Amniotic stem cell (primary cell): ENCODE results near the gene RELN.
"Not testable (repeated sequence)": the region's sequence is repeated elsewhere in the genome, so short reads cannot be mapped to it uniquely, and the experiment has no call there.

Experiments
- DNase-seq: peaks from one replicate; lab custom pipeline; 2025; lab: John Stamatoyannopoulos, UW

Gene RELN

DNA sequence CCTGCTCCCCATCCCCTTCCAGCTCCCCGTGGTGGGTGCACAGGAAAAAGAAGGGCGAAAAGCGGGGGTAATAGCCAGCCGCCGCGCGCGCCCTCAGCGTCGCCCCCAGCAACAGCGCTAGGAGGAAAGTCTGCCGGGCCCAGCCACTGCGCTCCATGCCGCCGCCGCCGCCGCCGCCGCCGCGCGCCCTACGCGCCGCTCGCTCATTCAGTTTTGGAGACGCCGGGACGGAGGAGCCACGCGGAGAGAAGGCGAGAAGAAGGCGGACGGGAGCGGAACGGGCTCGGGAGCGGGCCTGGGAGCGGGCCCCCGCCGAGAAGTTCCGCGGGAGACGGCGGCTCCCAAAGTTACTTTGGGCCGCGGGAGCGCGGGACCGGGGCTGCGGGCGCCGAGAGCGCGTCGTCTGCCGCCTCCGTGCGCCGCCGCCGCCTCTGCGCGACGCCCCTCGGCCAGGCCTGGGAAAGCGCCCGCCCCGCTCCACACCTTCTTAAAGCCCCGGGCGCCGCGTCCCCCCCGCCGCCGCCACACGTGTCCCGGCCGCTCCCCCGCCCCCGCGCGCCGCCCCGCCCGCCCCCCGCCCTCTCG is at the start of gene RELN:
Gene RELN, minus strand, starts transcription at position 459 of the 585 bp plus-strand sequence. Its CDS starts 302 bp downstream, at position 157.
- no peak for DNase-seq

DNA sequence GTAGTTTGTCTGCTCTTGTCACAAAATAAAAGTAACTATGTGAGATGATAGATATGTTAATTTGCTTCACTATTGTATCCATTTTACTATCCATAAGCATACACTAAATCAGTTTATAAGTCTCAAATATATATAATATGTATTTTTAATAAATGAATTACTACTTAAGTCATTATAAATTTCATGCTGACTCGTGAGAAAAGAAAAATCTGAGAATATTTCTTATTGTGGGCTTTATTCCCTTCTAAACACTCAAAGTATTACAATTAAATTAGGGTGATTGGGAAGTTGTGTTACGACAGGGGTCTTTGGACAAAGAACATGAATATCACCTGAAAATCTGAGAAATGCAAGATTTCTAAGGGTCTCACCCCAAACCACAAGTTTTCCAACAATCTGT is 48.7 kb upstream of the RELN start:
- no peak for DNase-seq

- not testable (repeated sequence) for DNase-seq
These were observed 47.4 kb upstream of the RELN start for GRCh38 chr7:104036889-104037288.

DNA sequence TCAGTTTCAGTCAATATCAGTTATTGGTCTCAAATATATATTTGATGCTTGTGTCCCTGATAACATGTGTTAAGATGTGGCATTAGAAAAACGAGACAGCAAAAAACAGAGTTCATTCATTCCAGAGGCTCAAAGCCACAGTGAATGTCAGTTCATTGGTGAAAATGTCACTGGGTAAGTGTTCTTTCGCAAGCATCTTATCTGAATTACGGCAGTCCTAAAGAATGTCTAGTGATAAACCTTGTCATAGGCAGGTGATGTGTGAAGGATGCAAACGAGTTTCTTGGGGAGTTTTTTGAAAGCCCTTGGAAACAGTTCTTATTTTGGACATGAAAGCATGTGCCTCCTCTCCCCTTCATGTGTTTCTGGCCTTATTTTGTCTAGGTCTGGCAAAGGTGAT is 45.9 kb upstream of the RELN start:
- no peak for DNase-seq

DNA sequence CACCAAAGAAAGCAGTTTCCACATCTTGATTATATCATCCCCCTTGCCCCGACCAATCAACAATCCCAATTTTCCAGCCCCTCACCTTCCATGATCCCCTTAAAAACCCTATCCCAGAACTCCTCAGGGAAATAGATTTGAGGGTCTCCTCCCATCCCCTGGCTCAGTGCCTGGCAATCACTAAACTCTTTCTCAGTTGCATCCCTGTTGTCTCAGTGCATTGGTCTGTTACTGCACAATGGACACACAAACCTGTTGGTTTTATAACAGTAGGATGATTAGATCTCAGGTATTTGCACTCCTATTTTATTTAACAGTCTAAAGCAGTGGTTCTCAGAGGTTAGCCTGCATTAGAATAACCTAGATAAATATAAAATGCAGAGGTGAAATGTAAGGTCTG is 45.2 kb upstream of the RELN start:
- DNase-seq, result no peak

- DNase-seq, result no peak
These were observed 44.4 kb upstream of the RELN start for GRCh38 chr7:104033837-104034236.

- DNase-seq, result no peak
These were observed 43.0 kb upstream of the RELN start for GRCh38 chr7:104032486-104032885.

DNA sequence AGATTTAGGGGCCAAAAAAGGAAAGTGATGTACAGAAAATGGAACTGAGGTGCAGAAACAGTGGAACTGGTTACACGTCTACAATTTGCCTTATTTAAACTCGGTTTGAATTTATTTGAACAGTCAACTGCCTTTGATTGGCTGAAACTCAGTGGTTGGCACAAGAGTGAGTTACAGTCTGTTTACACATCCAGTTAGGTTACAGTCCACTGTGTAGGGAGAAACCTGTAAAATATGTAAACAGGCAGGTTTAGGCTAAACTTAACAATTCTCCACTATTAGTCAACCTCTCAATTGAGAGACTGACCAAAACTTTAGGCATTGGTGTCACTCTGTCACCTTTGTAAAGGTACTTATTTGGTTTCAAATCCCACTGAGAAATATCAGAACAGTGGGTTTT is 40.3 kb upstream of the RELN start:
- DNase-seq, result no peak

DNA sequence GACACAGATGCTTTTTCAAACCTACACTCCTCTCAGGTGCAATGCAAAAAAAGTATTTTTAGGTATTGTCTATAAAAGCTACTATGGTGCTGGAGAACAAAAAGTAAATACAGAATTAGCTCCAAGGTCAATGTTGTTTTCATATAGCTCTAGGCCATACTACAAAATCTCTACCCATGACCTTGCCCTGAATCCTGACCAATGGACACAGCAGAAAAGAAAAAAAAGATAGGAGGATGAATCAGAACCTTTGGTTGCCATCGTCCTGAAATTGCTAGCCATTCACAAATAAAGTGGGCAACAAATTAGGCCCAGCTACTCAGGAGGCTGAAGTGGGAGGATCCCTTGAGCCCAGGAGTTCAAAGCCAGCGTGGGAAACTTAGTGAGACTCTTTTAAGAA is 35.2 kb upstream of the RELN start:
- DNase-seq, result no peak

- DNase-seq, result no peak
These were observed 33.6 kb upstream of the RELN start for GRCh38 chr7:104023100-104023499.

DNA sequence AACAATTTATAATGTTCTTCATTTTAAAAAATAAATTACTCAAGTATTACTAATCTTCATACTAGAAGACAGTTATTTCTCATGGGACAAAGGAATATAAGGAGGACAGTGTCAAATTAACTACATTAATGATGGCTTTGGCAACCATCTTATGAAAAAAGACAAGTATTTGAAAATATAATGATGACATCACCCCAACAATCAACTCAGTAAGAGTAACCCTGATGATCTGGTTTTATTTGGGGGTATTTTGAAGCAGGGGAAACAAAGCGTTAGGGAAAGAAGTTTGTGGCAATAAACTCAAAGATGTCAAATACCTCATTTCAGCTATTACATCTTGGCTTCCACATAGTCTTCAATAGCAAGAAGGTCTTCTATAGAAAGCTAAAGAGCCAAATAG is 29.0 kb upstream of the RELN start:
- no peak for DNase-seq

- no peak for DNase-seq
These were observed 27.5 kb upstream of the RELN start for GRCh38 chr7:104017001-104017400.

GRCh38 chr7:104012835-104013234 is 23.4 kb upstream of the RELN start:
- no peak for DNase-seq

- no peak for DNase-seq
These were observed 22.4 kb upstream of the RELN start for GRCh38 chr7:104011829-104012228.

- no peak for DNase-seq
These were observed 20.8 kb upstream of the RELN start for GRCh38 chr7:104010052-104010909.

DNA sequence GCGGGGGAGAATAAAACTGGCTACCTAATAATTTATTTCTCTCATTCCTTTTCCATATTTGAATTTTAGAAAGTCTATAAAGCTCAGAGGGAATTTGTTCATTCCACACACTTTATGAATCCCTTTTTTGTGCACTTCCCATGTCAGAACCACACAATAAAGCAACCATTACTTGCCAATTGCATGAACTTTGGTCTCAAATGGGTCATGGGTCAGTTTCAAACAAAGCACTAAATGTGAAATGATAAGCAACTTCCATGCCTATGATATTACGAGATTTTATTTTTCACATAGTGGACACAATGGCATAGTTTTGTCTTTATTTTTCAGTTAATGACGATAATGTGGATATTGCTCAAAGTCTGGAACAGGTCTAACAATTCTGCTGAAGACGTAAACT is 18.6 kb upstream of the RELN start:
- no peak for DNase-seq

DNA sequence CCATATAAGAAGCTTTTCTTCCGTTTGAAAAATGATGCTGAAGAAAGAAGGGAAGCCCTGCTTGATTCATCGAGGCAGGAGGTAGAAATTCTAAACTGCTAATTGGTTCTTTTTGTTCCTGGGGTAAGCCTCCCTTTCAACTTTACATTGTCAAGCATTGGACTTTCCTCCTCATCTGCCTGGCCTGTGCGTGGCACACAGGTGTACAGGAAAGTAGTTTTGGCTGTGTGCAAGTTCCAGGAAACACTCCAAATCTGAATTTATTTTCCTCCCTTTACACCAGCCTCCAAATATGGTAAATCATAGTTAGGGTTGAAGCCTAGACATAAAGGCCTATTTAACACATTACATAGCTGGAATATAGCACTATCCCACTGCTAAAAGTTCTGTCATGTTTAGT is 18.2 kb upstream of the RELN start:
- no peak for DNase-seq

GRCh38 chr7:104005197-104005596 is 15.7 kb upstream of the RELN start:
- DNase-seq, result no peak

GRCh38 chr7:103996639-103997038 is 7.2 kb upstream of the RELN start:
- DNase-seq, result no peak

DNA sequence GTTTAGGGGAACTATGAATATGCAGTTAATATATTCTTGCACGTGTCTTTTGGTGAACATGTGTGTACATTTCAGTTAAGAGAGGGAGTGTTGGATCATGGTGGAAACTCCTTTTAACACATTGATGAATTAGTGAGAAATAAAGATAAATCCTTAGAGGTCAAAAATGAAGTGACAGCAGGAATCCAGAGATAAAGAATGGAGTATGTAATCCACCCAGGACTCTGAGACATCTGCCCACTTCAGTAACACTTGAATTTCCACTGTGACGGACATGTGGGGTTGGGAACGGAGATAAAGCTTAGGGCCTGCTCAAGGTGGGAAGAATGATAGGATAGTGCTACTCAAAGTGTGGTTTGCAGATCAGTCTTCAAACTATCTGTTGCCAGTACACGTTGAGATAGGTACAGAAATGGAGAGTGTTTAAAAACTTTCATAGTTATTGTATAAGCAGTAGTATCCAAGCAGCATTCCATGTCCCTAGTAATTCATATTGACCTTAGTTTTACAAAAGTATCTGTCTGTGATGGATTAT is 6.6 kb upstream of the RELN start:
- no peak for DNase-seq

DNA sequence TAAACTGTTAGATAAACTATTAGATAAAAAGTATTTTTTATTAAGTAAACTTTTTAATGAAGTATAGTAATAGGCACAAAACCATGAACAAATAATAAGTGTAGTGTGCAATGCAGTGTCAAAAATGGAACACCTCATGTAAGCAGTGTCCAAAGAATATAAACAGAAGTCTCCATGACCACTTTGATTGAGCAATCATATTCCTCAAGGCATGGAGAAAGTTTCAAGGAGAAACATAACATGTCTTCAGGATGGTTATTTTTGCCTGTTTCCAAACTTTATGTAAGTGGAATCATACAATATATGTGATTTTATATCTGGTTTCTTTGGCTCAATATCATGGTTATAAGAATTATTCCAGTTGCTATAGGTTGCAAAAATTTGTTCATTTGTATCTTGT is 6.1 kb upstream of the RELN start:
- no peak for DNase-seq

DNA sequence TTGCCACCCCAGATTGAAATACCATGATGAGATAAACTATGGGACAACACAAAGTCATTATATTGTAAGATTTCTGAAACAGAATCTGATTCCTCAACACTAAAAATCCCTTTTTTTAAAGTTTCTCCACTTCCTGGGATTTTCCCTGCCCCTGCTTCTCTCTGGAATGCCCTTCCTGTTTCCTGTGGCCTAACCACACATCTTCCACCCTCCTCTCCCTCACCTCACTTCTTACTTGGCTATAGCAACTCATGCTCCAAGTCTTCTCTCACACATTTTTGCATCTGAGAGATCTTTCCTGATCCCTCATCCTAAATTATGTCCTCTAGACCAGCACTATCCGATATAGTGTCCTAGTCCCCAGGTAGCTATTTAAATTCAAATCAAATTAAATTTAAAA is 4.1 kb upstream of the RELN start:
- no peak for DNase-seq

- DNase-seq, result no peak
These were observed 1.9 kb upstream of the RELN start for GRCh38 chr7:103991406-103991805.

- DNase-seq, result no peak
These were observed 1.5 kb upstream of the RELN start for GRCh38 chr7:103990991-103991390.
